Liver (tissue), 9 donors: Measurements from ENCODE around the gene IL17B. TPM values are rescaled to one million over a fixed set of nuclear protein-coding genes. Genes with fewer than 3 reads are reported as not detected.

ENCODE experiments used
- DNase-seq: peaks from one replicate; pipeline ENCODE4 v3.0.0-alpha.2; 2017; ENCODE audit warnings: low spot score
- H3K27ac ChIP-seq, 2 donors: one replicate each; pipeline ENCODE4 v1.7.0; 2013; ENCODE audit warnings: inconsistent platforms in 2 of 2, low read length in 2 of 2, control low read depth in 1 of 2, low read depth in 1 of 2, mild to moderate bottlenecking in 1 of 2
- H3K27me3 ChIP-seq, 4 donors: one replicate each; pipeline versions ENCODE4 v1.6.1 to v1.7.0; 2013; ENCODE audit warnings: low read length in 3 of 4, inconsistent platforms in 1 of 4, mild to moderate bottlenecking in 1 of 4, moderate library complexity in 1 of 4; ENCODE audit not compliant: control insufficient read depth in 4 of 4, insufficient read depth in 4 of 4
- H3K36me3 ChIP-seq, 4 donors: one replicate each; pipeline versions ENCODE4 v1.6.1 to v1.7.0; 2013; ENCODE audit warnings: low read length in 3 of 4, mild to moderate bottlenecking in 3 of 4, low read depth in 1 of 4, moderate library complexity in 1 of 4; ENCODE audit not compliant: control insufficient read depth in 4 of 4, insufficient read depth in 3 of 4
- H3K4me1 ChIP-seq, 4 donors: one replicate each; pipeline versions ENCODE4 v1.6.1 to v1.7.0; 2013; ENCODE audit warnings: low read length in 3 of 4, mild to moderate bottlenecking in 3 of 4, moderate library complexity in 1 of 4; ENCODE audit not compliant: control insufficient read depth in 4 of 4, insufficient read depth in 4 of 4
- H3K4me3 ChIP-seq, 3 donors: one replicate each; pipeline versions ENCODE4 v1.6.1 to v1.7.0; 2013; ENCODE audit warnings: low read length in 3 of 3, control low read depth in 1 of 3, low read depth in 1 of 3, mild to moderate bottlenecking in 1 of 3
- H3K9ac ChIP-seq, 2 donors: one replicate each; pipeline ENCODE4 v1.7.0; 2013; ENCODE audit warnings: low read length in 2 of 2, mild to moderate bottlenecking in 2 of 2, moderate library complexity in 2 of 2, control low read depth in 1 of 2, low read depth in 1 of 2
- H3K9me3 ChIP-seq, 4 donors: one replicate each; pipeline versions ENCODE4 v1.6.1 to v1.7.0; 2013; ENCODE audit warnings: low read length in 3 of 4; ENCODE audit not compliant: control insufficient read depth in 4 of 4
- EGR1 ChIP-seq, 2 donors: IDR thresholded peaks; 2 replicates each; pipeline ENCODE4 v1.6.1; 2016 to 2018; ENCODE audit warnings: antibody characterized with exemption in 2 of 2, low read depth in 2 of 2
- FOXA1 ChIP-seq: IDR thresholded peaks from 2 replicates; pipeline ENCODE4 v1.6.1; 2016; ENCODE audit warnings: antibody characterized with exemption
- GABPA ChIP-seq, 2 donors: IDR thresholded peaks in 1 of 2; conservative IDR thresholded peaks in 1 of 2; 2 replicates each; pipeline ENCODE4 v1.6.1; 2016; ENCODE audit warnings: antibody characterized with exemption in 2 of 2, mild to moderate bottlenecking in 1 of 2, moderate library complexity in 1 of 2
- HNF4G ChIP-seq: IDR thresholded peaks from 2 replicates; pipeline ENCODE4 v1.6.1; 2016; ENCODE audit warnings: antibody characterized with exemption
- JUND ChIP-seq, 2 donors: IDR thresholded peaks; 2 replicates each; pipeline ENCODE4 v1.6.1; 2016; ENCODE audit warnings: antibody characterized with exemption in 2 of 2
- MAX ChIP-seq: IDR thresholded peaks from 2 replicates; pipeline ENCODE4 v1.6.1; 2016; ENCODE audit warnings: antibody characterized with exemption
- RAD21 ChIP-seq, 2 donors: IDR thresholded peaks; 2 replicates each; pipeline ENCODE4 v1.6.1; 2016; ENCODE audit warnings: antibody characterized with exemption in 2 of 2, mild to moderate bottlenecking in 2 of 2
- REST ChIP-seq: IDR thresholded peaks from 2 replicates; pipeline ENCODE4 v1.6.1; 2016; ENCODE audit warnings: antibody characterized with exemption, mild to moderate bottlenecking
- RXRA ChIP-seq, 2 donors: IDR thresholded peaks; 2 replicates each; pipeline ENCODE4 v1.6.1; 2017 to 2018; ENCODE audit warnings: antibody characterized with exemption in 2 of 2, mild to moderate bottlenecking in 1 of 2
- SP1 ChIP-seq: IDR thresholded peaks from 2 replicates; pipeline ENCODE4 v1.6.1; 2018; ENCODE audit warnings: antibody characterized with exemption, mild to moderate bottlenecking
- TAF1 ChIP-seq: conservative IDR thresholded peaks from 2 replicates; pipeline ENCODE4 v1.6.1; 2016; ENCODE audit warnings: antibody characterized with exemption, mild to moderate bottlenecking
- YY1 ChIP-seq: IDR thresholded peaks from 2 replicates; pipeline ENCODE4 v1.6.1; 2016; ENCODE audit warnings: antibody characterized with exemption, mild to moderate bottlenecking
- WGBS: extraction: QIAGEN DNeasy Blood & Tissue Kit; methylation state at CpG from one replicate; pipeline ENCODE4 v1.1.7; 2013; 5-methylcytosine and 5-hydroxymethylcytosine counted together
- polyA plus RNA-seq, 2 donors: library from polyadenylated mRNA; stranded (reverse) in 1 of 2; unstranded in 1 of 2; fragments of 200-250 nt in 1 of 2; fragments of >200 nt in 1 of 2; fragmentation: Nextera tagmentation in 1 of 2; extraction: Ambion mirVana in 1 of 2; gene quantifications; one replicate each; pipeline versions ENCODE4 v1.2.1 to v1.2.3, GENCODE V29; 2013 to 2015
- total RNA-seq, 2 donors: library from RNA; depleted of rRNA; stranded (reverse); fragments of >200 nt; gene quantifications; one replicate each; pipeline ENCODE4 v1.2.3, GENCODE V29; 2014
- TF ChIP-seq, protein P1 (sequence below): fragments of 150-350 bp; IDR thresholded peaks from 2 replicates; pipeline ENCODE4 v1.5.1; 2017; ENCODE audit warnings: improper control_type of control experiment, low read depth, low read length; ENCODE audit not compliant: missing input control
- TF ChIP-seq, protein P2 (sequence below): IDR thresholded peaks from 2 replicates; pipeline ENCODE4 v1.6.1; 2016; ENCODE audit warnings: antibody characterized with exemption
- donor health status: healthy.
- donor health status: healthy.
- donor health status: healthy.
- donor health status: healthy.
- donor health status: healthy.

The IL17B gene
- total and polyA plus RNA-seq, 4 donors = not detected

DNA sequence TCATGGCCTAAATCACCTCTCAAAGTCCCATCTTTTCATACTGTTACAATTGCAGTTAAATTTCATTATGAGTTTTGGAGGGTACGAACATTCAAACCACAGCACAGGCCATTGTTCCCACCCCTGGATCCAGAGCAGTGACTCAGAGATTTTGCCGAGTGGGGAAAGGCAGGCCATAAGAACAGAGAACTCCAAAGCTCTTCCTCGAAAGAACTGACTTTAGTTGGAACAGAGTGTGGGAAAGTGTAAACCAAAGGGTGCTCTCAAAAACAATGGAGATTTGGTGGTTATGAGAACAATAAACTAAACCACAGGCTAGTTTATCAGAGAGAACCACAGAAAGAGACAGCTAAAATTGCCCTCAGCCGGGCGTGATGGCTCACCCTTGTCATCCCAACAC lies 53.2 kb downstream of the IL17B start:
- TF ChIP-seq GABPA (IDR thresholded peaks at IDR 0.05 in 1 of 2, conservative IDR thresholded peaks at IDR 0.05 in 1 of 2) (no peak), RAD21 (IDR thresholded peaks at IDR 0.05) (no peak), JUND (IDR thresholded peaks at IDR 0.05) (no peak), TAF1 (no peak)
- TF ChIP-seq, protein P1, sequence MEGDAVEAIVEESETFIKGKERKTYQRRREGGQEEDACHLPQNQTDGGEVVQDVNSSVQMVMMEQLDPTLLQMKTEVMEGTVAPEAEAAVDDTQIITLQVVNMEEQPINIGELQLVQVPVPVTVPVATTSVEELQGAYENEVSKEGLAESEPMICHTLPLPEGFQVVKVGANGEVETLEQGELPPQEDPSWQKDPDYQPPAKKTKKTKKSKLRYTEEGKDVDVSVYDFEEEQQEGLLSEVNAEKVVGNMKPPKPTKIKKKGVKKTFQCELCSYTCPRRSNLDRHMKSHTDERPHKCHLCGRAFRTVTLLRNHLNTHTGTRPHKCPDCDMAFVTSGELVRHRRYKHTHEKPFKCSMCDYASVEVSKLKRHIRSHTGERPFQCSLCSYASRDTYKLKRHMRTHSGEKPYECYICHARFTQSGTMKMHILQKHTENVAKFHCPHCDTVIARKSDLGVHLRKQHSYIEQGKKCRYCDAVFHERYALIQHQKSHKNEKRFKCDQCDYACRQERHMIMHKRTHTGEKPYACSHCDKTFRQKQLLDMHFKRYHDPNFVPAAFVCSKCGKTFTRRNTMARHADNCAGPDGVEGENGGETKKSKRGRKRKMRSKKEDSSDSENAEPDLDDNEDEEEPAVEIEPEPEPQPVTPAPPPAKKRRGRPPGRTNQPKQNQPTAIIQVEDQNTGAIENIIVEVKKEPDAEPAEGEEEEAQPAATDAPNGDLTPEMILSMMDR = no peak
- Histone ChIP-seq H3K9me3 (no peaks in the 10 kb centered on the region), H3K27me3 (no peaks in the 10 kb centered on the region), H3K27ac (no peak overlapping the region), H3K4me3 (no peak overlapping the region), H3K9ac (no peak overlapping the region), H3K4me1 (peaks cover 0 to 3% (median 0%) of the 10 kb centered on the region in 4 donors), H3K36me3 (no peaks in the 10 kb centered on the region)
- 96% methylated on average over 5 of the region's 5 CpGs for WGBS
- DNase-seq = no peak

DNA sequence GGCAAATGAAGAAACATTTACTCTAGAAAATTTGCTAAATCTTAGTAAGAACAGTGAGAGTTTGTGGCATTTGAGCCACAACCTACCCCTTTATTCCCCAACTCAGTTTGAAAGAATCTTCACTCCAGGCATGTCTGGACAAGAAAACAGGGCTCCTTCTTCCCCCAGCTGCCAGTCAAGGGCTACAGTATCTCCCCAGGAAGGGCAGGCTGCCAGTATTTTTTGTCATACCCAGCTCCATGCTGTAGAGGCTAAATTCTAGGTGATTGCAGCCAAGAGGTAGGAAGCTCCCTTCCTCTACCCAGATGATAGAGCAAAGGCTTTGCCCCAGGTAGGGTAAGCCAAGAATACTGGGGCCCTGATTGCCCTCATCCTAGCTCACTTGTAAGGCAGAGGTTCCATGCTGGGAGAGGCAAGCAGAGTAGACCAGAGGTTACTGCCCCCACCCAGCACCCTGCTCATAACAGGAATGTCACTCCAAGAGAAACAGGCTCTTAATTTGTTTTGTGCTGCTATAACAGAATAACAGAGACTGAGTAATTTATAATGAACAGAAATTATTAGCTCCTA lies 53.8 kb downstream of the IL17B start:
- H3K27me3 ChIP-seq = no peaks in the 10 kb centered on the region
- TF ChIP-seq FOXA1 = no peak
- TF ChIP-seq JUND (IDR thresholded peaks at IDR 0.05) = no peak
- TF ChIP-seq RAD21 (IDR thresholded peaks at IDR 0.05) = no peak
- TF ChIP-seq EGR1 (IDR thresholded peaks at IDR 0.05; ENCODE audit: low read depth in 2 of 2) = no peak
- TF ChIP-seq MAX = no peak
- TF ChIP-seq HNF4G = no peak
- TF ChIP-seq, protein P1 = no peak
- no peak for TF ChIP-seq YY1
- no peak for TF ChIP-seq SP1
- TF ChIP-seq, protein P2, sequence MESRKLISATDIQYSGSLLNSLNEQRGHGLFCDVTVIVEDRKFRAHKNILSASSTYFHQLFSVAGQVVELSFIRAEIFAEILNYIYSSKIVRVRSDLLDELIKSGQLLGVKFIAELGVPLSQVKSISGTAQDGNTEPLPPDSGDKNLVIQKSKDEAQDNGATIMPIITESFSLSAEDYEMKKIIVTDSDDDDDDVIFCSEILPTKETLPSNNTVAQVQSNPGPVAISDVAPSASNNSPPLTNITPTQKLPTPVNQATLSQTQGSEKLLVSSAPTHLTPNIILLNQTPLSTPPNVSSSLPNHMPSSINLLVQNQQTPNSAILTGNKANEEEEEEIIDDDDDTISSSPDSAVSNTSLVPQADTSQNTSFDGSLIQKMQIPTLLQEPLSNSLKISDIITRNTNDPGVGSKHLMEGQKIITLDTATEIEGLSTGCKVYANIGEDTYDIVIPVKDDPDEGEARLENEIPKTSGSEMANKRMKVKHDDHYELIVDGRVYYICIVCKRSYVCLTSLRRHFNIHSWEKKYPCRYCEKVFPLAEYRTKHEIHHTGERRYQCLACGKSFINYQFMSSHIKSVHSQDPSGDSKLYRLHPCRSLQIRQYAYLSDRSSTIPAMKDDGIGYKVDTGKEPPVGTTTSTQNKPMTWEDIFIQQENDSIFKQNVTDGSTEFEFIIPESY = no peak
- TF ChIP-seq RXRA (IDR thresholded peaks at IDR 0.05) = no peak
- TF ChIP-seq REST = no peak
- no peak overlapping the region for H3K4me3 ChIP-seq
- no peaks in the 10 kb centered on the region for H3K9me3 ChIP-seq
- DNase-seq = no peak
- H3K4me1 ChIP-seq = peaks cover 0 to 9% (median 3%) of the 10 kb centered on the region in 4 donors
- H3K9ac ChIP-seq = no peak overlapping the region
- no peak overlapping the region for H3K27ac ChIP-seq
- H3K36me3 ChIP-seq = no peaks in the 10 kb centered on the region
